GM18498 (cell line): ENCODE data around the gene PCDHGA6.
"Not testable (repeated sequence)": the region's sequence is repeated elsewhere in the genome, so short reads cannot be mapped to it uniquely, and the experiment has no call there.

ENCODE experiments used
- ATAC-seq: cut with Tn5 transposase; IDR thresholded peaks from one replicate; pipeline ENCODE4 v1.9.1; 2021; ENCODE audit warnings: mild to moderate bottlenecking, moderate library complexity; ENCODE audit not compliant: unreplicated experiment

PCDHGA6 gene

GRCh38 chr5:141373673-141374317, at the start of gene PCDHGA6:
TSS of gene PCDHGA6 (plus strand) at chr5:141373891. CDS start at chr5:141374084, 193 bp downstream.
- no peak for ATAC-seq

GRCh38 chr5:141326088-141326854, 47.4 kb upstream of the PCDHGA6 start:
- peak; percentile 84 for ATAC-seq

DNA sequence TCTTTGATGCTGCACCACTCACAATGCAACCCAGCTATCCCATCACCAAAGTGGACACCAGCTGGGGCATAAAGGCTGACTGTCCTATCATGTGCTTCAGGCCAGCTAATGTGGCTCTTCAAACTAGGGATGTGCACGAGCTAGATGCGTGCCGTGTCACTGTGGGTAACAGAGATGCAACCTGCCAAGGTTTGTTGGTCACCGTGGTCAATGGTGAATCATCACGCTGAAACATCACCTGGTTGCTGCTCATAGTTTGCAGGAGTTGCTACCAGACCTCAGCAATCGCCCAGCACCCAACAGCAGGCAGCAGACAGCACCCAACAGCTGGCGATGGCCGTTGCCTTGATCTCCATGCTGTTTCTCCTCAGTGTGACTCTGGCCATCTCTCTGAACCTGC, 45.5 kb upstream of the PCDHGA6 start:
- ATAC-seq = no peak

DNA sequence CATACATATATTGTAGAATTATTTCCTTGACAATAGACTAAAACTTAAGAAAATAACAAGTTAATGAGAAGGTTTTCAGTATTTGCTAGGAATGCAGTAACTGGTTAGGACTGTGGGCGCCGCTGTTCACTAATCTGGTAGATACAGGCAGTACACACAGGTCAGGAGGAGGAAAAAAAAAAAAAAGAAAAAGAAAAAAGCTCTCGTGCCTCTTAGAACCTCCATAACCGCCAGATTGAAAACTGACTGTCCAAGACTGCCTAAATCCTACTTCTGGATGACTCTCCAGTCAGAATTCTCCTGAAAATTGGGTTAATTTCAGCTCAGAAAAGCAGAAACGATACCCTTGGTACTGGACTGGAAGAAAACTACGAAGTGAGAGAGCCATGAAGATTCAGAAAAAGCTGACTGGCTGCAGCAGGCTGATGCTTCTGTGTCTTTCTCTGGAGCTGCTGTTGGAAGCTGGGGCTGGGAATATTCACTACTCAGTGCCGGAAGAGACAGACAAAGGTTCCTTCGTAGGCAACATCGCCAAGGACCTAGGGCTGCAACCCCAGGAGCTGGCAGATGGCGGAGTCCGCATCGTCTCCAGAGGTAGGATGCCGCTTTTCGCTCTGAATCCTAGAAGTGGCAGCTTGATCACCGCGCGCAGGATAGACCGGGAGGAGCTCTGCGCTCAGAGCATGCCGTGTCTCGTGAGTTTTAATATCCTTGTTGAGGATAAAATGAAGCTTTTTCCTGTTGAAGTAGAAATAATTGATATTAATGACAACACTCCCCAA, 43.2 kb upstream of the PCDHGA6 start, which contains the start of gene PCDHGA1:
TSS of gene PCDHGA1 (plus strand) at position 216 of the 782 bp plus-strand sequence.
- ATAC-seq = peak; percentile 61

DNA sequence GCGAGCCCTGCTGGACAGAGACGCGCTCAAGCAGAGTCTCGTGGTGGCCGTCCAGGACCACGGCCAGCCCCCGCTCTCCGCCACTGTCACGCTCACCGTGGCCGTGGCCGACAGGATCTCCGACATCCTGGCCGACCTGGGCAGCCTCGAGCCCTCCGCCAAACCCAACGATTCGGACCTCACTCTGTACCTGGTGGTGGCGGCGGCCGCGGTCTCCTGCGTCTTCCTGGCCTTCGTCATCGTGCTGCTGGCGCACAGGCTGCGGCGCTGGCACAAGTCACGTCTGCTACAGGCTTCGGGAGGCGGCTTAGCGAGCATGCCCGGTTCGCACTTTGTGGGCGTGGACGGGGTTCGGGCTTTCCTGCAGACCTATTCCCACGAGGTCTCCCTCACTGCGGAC, 41.1 kb upstream of the PCDHGA6 start:
- not testable (repeated sequence) for ATAC-seq

- no peak for ATAC-seq
Observed at GRCh38 chr5:141338538-141339306, 35.0 kb upstream of the PCDHGA6 start, which contains the start of gene PCDHGA2. TSS of gene PCDHGA2 (plus strand) at chr5:141338760.

DNA sequence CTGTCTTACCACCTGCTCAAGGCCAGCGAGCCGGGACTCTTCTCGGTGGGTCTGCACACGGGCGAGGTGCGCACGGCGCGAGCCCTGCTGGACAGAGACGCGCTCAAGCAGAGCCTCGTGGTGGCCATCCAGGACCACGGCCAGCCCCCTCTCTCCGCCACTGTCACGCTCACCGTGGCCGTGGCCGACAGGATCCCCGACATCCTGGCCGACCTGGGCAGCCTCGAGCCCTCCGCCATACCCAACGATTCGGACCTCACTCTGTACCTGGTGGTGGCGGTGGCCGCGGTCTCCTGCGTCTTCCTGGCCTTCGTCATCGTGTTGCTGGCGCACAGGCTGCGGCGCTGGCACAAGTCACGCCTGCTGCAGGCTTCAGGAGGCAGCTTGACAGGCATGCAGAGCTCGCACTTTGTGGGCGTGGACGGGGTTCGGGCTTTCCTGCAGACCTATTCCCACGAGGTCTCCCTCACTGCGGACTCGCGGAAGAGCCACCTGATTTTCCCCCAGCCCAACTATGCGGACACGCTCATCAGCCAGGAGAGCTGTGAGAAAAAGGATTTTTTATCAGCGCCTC, 32.8 kb upstream of the PCDHGA6 start:
- not testable (repeated sequence) for ATAC-seq

GRCh38 chr5:141342773-141343172, 30.9 kb upstream of the PCDHGA6 start:
- no peak for ATAC-seq

DNA sequence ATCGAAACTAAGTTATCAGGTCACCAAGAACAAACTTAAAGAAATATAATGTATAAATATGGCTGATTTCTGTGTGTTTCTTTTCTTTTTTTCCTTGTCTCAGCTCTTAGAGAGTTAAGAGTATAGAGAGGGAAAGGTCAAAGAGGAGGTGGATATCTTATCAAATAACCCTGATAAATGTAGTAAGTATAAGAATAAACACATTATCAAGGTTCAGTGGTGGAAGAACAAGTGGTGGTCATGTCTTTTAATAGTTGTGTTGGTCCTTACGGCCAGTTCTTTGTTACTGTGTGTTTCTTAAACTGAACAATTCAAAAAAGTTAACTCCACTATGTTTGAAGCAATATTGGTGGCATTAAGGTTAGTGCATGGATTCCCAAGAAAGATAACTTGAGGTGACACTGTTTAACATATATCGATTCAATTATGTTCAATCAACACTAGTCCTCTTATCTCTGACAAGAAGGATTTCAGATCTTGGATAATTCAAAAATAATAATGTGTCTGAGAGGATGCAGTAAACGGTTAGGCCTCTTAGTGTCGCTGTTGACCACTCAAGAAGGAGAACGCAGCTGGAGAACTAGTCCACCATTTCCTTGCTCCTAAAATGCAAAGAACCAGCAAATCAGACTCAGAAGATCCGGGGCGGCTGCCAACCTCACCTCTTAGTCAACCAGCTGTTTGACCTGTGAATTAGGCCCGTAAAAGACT, 30.3 kb upstream of the PCDHGA6 start, which contains the start of gene PCDHGA3:
TSS of gene PCDHGA3 (plus strand) at position 588 of the 711 bp plus-strand sequence. CDS start 205 bp downstream, outside the sequence.
- ATAC-seq = no peak

- ATAC-seq = no peak
Observed at GRCh38 chr5:141343953-141344463, 29.7 kb upstream of the PCDHGA6 start.

- ATAC-seq = no peak
Observed at GRCh38 chr5:141345327-141345726, 28.4 kb upstream of the PCDHGA6 start.

DNA sequence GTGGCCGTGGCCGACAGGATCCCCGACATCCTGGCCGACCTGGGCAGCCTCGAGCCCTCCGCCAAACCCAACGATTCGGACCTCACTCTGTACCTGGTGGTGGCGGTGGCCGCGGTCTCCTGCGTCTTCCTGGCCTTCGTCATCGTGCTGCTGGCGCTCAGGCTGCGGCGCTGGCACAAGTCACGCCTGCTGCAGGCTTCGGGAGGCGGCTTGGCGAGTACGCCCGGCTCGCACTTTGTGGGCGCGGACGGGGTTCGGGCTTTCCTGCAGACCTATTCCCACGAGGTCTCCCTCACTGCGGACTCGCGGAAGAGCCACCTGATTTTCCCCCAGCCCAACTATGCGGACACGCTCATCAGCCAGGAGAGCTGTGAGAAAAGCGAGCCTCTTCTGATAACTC, 27.7 kb upstream of the PCDHGA6 start:
- ATAC-seq = not testable (repeated sequence)

- ATAC-seq = no peak
Observed at GRCh38 chr5:141349917-141350619, 23.6 kb upstream of the PCDHGA6 start, which contains the start of gene PCDHGB1. TSS of gene PCDHGB1 (plus strand) at chr5:141350099. CDS start at chr5:141350261, 162 bp downstream.

DNA sequence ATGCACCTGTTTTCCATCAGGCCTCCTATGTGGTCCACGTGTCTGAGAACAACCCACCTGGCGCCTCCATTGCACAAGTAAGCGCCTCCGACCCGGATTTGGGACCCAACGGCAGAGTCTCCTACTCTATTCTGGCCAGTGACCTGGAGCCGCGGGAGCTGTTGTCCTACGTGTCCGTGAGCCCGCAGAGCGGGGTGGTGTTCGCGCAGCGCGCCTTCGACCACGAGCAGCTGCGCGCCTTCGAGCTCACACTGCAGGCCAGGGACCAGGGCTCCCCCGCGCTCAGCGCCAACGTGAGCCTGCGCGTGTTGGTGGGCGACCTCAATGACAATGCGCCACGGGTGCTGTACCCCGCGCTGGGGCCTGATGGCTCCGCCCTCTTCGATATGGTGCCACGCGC, 22.1 kb upstream of the PCDHGA6 start:
- ATAC-seq = no peak

GRCh38 chr5:141354900-141355469, 18.7 kb upstream of the PCDHGA6 start, which contains the start of gene PCDHGA4:
TSS of gene PCDHGA4 (plus strand) at chr5:141355021. CDS start at chr5:141355108, 87 bp downstream.
- no peak for ATAC-seq

GRCh38 chr5:141355641-141356040, 18.1 kb upstream of the PCDHGA6 start:
- no peak for ATAC-seq

DNA sequence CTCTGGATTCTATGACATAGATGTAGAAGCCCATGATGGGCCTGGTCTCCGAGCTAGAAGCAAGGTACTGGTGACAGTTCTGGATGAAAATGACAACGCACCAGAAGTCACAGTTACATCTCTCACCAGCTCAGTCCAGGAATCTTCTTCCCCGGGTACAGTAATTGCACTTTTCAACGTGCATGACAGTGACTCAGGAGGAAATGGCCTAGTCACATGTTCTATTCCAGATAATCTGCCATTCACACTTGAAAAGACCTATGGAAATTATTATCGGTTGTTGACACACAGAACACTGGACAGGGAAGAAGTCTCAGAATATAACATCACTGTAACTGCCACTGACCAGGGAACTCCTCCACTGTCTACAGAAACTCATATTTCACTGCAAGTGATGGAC, 17.6 kb upstream of the PCDHGA6 start:
- ATAC-seq = no peak

- ATAC-seq = no peak
Observed at GRCh38 chr5:141356950-141357349, 16.7 kb upstream of the PCDHGA6 start.
